HG02610 (cell line): ENCODE data around the gene HSPA8.
"Not testable (repeated sequence)": the region's sequence is repeated elsewhere in the genome, so short reads cannot be mapped to it uniquely, and the experiment has no call there.

Source experiments
- ATAC-seq: cut with Tn5 transposase; IDR thresholded peaks from one replicate; pipeline ENCODE4 v1.9.1; 2021; ENCODE audit warnings: mild to moderate bottlenecking, moderate library complexity; ENCODE audit not compliant: unreplicated experiment

Gene HSPA8

DNA sequence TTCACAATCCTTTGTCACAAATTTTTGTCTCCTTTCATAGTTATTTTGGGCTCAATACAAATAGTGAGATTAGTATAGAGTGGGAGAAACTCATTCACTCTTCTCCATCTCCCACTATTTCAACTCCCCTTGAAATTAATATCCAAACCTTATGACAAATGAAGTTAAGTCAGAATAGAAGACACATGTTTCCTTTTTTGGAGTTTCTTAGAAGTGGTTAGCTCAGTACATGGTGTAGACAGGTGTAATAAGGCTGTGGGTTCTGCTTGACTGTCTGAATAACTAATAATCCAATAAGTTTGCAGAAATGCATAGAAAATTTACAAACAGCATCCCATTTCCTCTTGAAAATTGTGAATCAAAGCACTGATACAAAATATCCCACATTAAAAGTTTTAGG, 10.8 kb upstream of the HSPA8 start:
- no peak for ATAC-seq

GRCh38 chr11:123072332-123072761, 10.4 kb upstream of the HSPA8 start:
- no peak for ATAC-seq

- ATAC-seq, result peak; percentile 54
These were observed 8.2 kb upstream of the HSPA8 start for GRCh38 chr11:123069908-123070821.

- no peak for ATAC-seq
These were observed 3.7 kb upstream of the HSPA8 start for GRCh38 chr11:123065621-123066020.

DNA sequence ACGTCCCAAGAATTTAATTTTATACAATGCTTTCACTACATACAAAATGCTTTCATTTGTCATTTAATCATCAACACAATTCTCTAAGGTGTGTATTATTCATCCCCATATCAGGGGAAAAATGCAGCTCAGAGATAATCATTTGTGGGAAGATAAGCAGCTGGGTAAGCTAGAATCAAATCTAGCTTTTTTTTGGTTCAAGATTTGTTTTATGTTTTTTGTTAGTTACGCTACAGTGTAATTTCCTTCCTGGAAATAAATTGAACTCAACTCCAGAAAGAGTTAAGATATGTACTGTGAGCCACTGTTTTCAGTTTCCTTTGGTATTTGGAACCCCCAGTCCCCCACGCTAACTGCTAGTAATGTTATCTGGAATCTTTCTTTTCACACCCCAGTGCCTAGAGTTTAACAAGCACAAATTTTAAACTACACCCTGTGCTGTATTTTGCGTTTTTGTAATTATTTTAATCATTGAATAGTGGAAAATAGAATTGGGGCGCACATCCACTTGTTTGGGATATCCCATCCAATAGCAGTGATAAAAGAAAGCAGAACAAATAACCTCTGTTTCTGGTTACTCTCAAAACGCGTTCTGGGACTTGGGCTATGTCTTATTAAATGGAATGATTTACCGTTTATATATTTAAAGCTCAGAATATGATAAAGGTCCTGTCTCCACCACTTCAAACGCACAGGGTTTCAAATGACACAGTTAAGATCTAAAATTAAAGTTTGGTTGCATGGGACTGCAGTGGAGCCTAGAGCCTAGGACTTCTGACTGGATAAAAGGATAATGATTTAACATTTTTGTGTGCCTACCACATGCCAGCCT, 2.1 kb upstream of the HSPA8 start:
- ATAC-seq, result no peak

GRCh38 chr11:123062892-123063825, 1.2 kb upstream of the HSPA8 start:
- ATAC-seq, result no peak

DNA sequence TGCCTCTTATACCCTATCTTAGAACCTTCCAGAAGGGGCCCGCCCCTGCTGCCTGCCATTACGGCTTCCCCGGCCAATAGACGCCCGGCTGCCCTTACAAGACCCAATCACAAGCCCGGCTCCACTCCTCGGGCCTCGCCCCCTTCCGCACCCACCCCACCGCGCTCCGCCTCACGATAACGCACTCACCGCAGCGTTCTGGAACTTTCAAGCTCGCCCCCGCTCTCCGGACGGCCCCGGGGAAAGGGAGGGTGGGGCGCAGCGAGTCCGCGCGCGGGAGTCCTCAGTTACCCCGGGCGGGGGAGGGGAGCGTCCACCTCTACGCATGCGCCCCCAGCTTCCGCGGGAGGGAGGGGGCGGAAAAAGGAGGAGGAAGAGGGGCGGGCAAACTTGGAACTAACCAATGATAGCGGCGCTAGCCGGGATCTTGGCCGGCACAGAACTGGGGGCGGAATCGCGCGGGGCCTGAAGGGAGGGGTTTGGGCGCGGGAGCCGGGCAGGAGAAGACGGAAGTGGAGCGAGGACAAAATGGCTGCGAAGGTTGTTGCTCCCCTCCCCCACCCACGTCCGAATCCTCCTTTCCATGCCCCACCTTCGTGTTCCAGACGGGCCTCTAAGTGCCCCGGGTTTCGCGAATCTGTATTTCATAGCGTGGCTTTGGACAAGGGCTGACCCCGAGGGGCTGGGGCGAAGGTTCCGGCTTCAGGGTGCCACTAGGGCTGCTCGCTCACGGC, 389 bp upstream of the HSPA8 start:
- peak; percentile 88 for ATAC-seq

DNA sequence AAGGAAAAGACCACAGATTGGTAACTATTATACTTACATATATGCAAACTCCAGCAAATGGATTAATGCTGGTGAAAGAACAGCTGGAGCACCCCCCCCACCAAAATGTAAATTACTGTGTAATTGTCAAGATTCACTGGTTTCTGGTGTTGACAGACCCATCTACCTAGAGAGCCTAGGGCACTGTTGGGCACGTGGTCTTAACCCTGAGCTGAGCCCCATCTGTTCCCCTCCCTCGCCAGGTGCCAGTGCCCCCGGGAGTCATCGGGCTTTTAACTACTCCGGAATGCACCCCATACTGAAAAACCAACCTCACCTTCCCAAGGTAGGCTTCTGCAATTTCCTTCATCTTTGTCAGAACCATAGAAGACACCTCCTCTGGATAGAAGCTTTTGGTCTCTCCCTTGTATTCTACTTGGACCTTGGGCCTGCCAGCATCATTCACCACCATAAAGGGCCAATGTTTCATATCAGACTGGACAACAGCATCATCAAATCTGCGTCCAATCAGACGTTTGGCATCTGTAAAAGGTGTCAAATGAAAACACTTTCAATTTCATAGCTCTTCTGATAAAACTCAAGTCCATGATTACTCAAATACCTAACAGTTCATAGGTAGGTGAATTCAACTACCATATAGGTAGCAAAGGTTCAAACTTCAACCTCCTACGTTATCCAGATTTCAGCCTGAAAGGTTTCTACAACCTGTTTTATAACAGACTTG, 1.5 kb downstream of the HSPA8 start:
- ATAC-seq, result no peak

GRCh38 chr11:123059041-123059920, 2.7 kb downstream of the HSPA8 start:
- ATAC-seq, result not testable (repeated sequence)

GRCh38 chr11:123057661-123058305, 4.2 kb downstream of the HSPA8 start:
- ATAC-seq, result no peak

GRCh38 chr11:123056835-123057491, 5.0 kb downstream of the HSPA8 start:
- ATAC-seq, result no peak

DNA sequence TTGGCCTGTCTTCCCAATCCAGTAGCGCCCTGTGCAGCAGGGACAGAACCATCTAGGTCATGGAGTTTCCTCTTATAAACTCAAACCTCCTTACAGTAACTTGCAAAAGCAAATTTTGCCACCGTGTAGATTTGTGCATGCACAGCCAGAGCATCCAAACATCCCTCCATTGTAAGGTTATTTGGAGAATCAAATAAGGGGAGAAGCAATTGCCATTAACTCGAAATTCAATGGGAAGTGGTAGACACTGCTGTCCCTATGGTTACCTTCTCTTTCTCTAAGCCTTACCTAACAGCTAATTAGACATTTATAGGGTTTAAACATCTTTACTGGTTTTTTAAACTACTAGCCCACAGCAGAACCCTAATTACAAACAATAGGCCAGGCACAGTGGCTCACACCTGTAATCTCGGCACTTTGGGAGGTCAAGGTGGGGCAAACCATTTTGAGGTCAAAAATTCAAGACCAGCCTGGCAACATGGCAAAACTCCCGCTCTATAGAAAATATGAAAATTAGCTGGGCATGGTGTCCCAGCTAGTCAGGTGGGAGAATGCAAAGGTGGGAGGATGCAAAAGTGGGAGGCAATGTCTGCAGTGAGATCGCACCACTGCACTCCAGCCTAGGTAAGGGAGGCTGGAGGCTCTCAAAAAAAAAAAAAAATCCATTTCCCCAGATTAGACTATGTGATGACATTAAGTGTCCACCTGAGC, 6.6 kb downstream of the HSPA8 start:
- no peak for ATAC-seq

DNA sequence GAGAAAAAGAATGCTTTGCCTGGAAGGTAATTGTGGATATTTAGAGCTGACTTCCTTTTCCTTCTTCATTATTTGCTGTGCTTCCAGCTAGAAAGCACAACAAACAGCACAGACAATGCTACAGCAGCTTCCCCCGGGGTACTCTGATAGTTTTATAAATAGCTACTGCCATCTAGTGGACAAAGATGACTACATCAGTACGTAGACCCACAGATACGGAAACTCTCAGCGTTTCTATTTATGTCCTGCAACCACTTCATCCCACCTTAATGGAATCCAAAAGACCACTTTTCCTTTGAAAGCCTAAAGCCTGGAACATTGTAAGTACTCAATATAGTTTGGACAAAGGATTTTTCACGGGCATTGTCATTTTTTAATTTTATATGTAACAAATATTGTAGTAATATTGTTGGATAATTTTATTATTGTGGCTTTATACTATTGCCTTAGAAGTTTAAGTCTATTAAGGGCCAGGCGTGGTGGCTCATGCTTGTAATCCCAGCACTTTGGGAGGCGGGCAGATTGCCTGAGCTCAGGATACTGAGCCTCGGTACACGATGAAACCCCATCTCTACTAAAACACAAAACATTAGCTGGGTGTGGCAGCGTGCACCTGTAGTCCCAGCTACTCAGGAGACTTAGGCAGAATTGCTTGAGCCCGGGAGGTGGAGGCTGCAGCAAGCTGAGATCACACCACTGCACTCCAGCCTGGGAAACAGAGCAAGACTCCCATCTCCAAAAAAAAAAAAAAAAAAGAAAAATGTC, 7.5 kb downstream of the HSPA8 start:
- peak; percentile 53 for ATAC-seq

DNA sequence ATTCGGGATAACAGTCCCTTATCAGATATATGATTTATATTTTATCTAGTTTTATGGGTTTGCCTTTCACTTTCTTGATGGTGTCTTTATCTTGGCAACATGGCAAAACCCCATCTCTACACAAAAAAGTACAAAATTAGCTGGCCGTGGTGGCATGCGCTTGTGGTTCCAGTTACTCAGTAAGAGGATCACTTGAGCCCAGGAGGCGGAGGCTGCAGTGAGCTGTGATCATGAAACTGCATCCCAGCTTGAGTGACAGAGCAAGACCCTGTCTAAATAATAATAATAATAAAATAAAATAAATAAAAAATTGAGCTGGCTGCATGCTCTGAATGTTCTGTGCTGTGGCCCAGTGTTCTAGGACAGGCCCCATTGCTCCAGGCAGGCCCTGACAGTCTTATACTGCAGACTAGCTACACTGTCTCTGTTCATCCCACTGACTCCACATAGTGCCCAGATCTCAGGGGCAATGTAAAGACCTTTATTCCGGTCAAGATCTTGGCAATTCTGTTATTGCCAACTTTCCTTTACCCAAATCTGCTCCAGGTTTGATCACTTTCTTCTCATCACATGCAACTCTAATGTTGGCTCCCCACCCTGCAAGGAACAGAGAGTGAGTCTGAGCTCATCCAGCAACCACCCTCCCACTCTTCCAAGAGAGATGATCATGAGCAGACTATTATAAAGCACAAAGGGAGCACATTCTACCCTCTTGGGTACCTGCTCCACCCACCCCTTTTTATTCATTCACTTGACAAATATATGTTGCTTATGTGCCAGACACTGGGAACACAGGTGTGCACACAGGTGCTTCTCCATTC, 8.8 kb downstream of the HSPA8 start:
- ATAC-seq, result no peak

GRCh38 chr11:123051634-123052033, 10.3 kb downstream of the HSPA8 start:
- ATAC-seq, result no peak
